SIG-M5 treated with dmso at 0.1 percent for 504 hours (cell line): ENCODE measurements around the gene ADAM12.
A peak's percentile ranks its signal among the peaks of the same experiment; 100 is the strongest.
"Not testable (repeated sequence)": the region's sequence is repeated elsewhere in the genome, so short reads cannot be mapped to it uniquely, and the experiment has no call there.

Experiments used
- DNase-seq: peaks from one replicate; lab custom pipeline; 2025; ENCODE audit not compliant: unreplicated experiment; lab: John Stamatoyannopoulos, UW

The ADAM12 gene

DNA sequence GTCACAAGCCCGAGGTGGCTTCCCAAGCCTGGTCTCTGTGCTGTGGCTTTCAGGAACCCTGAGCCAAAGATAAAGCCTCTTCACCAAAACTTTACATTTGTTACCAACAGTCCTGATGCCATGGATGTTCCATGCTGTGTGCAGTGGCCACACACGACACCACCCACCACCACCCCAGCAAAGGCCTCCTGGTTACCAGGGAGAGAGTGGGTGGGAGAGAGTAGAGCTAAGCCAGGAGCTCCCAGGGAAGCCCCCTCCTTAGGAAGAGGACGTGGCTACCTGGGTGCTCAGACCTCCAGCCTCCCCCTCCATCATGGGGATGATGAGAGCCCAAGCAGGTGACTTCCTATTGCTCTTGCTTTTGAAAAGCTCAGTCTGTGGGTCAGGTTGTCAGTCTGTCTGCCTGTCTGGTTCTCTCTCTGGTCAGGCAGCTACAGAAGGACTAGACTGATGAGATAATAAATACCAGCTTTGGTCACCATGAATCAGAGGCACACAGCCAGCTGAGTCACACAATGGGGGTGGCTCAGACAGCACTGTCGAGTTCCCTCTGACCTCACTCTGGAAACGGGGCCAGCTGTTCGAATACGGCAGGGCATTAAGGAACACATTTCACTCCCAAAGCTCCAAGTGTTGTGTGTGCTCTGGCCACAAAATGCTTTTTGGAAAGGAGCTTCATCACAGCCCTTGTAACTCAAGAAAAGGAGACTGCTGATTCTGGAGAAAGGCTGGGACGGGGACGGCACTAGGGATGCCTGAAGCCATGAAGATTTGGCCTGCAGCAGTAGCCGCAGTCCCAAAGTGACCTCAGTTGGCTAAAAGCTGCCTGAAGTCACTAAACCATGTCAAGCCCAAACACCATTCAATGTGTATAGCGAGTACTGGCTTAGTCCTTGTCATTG lies 325.9 kb downstream of the ADAM12 start:
- no peak for DNase-seq

DNA sequence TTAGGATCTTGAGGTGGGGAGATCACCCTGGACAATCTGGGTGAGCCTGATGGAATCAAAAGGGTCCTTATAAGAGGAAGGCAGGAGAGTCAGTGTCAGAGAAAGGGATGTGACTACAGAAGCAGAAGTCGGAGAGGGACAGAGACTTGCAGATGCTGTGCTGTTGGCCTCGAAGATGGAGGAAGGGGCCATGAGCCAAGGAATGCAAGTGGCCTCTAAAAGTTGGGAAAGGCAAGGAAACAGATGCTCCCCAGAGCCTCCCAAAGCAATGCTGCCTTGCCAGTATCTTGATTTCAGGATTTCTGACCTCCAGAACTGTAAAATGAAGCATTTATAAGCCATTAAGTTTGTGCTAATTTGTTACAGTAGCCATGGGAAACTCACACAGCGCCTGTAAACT lies 326.8 kb downstream of the ADAM12 start:
- no peak for DNase-seq

DNA sequence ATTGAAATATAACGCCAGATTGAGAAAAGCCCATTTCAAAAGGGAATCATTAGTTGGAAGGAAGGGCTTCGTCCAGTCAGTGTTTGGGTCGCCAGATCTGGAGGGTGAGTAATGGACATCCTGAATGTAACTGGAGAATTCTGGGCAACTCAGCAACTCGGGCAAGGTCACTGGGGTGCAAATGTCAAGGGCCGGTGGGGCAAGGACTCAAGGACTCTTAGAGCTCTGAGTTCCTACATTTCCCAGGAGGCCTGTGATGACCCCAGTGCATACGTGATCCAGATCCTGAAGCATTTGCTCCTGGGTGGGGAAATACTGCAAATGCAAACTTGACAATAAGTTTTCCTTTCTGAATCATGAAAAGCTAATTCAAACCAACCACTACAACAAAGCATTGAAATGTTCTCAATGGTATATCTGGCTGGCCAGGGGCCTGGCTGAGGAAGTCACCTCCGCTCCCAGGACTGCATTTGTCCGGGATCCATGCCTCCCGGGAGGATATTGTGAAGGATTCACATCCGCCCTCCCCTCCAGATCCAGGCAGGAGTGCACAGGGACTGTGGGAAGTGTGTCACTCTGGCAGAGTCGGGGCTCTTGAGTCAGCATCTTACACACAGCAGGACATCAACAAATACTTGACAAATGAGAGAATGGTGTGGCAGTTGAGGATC lies 327.9 kb downstream of the ADAM12 start:
- DNase-seq: no peak

DNA sequence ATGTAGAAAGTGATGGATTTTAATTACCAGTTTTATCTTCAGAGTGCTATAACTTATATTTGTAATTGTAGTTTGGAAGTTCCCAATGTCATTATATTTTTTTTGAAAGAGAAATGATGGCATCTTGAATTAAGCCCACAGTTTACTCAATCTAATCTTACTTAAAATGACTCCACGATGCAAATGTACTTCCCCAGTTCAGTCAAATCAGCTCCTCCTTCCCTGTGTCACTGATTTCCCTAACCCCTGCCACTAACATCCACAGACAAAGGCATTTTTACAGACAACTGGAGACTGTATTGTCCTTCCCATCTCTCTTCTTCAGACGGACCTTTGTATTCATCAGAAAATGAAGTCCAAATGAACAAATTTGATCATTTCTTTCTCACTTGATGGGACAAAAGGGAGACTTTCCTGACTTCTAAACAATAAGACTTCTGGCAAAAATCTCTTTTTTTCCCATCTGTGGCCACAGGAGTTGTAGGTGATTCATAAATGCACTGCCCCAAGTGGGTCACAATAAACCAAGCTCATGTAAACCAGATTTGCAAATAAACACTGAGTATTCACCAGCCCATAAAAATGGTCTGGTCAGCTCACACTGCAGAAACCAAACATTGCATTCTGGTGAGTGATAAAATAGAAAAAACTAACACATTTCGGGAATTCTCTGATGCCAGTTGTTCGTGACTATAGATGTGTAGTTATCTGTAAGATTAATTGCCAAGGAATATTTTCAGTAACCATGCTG lies 329.0 kb downstream of the ADAM12 start:
- no peak for DNase-seq

DNA sequence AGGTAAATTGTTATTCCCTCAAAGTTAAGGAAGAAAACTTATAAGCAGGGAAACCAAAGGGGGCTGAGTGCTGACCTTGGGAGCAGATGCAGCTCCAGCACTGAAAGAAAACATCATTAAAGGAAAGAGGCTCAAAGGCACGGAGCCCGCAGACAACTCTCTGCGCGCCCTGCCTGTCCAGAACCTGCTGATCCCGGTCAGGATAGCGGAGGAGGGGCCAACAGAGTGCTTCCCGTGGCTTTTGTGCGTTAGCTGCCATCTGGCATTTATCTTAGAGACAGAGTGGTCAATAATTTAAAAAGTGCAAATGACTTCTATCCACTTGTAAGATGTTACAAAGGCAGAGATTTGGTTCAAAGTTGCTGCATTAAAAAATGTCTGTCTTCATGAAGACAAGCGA lies 329.8 kb downstream of the ADAM12 start:
- no peak for DNase-seq

DNA sequence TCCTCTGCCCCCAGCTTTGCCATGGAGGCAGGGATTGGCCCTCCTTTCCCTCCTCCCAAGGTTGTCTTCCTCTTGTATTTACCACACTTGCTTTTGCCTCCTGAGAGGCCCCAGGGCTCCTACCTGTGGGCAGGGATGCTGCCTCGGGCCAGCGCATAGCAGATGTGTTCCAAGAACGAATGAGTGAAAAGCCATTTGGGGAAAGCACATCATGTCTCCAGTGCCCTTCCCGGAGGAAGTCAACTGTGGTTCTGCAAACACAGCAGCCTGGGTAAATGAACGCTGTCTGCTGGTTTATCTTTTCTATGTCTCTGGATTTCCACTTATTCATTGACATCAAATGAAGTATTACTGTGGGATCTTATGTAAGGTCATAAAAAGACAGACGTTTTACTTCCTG lies 330.2 kb downstream of the ADAM12 start:
- no peak for DNase-seq

DNA sequence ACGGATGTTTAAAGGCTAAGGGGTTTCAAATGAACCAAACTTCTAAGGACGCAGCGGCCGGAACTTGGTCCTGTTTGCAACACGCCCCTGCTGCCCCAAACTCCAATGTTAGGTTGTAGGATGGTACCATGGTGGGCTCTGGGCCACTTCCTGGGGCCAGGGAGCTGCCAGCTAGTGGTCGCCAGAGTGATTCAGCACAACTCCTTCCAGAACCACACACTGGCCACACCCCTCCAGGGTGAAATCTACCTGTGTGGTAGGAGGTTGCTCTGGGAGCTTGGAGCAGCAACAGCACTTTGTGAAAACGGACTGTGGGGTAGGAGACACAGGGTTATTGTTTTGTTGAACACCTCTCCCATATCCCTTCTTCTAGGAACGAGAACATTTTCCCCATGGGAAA lies 330.8 kb downstream of the ADAM12 start:
- no peak for DNase-seq

DNA sequence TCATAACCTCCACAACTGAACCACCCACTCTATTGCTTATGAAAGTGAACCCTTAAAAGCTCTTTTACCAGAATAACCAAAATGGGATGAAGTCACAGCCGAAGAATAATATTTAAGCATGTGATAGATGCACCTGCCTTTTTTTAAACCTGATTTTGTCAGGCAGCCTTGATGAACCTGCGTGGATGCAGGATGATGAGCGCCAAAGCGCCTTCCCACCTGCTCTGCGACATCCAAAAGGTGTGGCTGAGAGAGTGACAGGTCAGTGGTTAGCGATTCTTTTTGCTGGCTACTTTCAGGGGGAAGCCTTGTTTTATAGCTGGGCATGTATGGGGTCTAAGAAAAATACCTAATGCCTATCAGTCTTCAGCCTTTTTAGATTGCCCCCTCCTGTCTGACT lies 334.1 kb downstream of the ADAM12 start:
- DNase-seq: no peak

DNA sequence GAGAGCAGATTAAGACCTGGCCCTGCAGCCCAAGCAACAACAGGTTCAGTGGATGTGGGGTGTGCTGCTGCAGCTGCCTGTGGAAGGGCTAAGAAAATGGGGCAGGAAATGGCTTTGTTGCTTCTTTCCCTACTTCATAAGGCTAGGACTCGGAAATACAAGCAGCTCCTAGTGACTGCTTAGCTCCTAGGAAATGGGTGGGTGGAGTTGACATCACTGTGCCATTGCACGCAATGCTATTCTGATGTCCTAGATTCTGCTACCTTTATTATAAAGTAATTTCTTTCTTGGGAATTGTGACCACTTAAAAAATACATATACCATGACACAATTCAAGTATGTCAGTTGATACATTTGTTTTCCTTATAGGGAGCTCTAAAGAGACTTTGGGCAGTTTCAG lies 336.1 kb downstream of the ADAM12 start:
- no peak for DNase-seq

DNA sequence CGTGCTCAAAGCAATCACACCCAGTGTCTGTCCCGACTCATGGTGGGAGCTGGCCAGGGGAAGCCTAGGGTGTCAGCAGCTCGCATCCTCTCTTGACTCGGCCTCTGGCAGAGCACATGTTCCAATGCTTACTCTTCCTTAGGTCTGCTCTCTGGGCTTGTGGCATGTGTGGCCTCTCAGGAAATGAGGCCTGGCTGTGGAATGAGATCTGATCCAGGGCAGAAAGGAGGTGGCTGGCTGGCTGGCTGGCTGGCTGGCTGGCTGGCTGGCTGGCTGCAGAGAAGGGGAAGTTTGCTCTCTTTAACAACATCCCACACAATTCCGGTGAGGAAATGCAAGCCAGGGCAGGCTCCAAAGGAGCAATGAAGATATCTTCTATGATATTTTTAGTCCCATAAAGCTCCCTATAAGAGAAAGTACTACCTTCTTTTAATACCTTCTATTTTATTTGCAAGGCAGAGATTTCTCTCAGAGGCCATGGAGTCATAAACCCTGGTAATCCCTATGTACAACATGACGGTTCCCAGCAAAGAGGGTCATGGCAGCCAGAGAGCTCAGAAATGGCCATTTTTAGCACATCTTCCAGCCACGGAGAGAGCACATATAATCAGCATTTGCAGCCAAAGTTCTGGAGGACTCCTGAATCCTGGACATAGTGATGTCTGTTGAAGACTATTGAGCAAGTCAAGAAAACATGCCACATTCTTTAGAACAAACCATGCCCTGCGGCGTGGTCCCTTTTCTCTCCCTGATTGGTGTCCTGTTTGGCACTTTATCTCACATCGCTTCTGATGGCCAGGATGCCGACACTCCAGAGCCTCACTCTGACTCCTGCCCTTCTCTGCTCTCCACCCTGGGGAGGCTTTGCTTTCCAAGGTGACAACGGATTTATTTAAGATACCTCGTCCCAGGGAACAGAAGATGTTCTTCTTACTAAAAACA lies 338.2 kb downstream of the ADAM12 start:
- no peak for DNase-seq

DNA sequence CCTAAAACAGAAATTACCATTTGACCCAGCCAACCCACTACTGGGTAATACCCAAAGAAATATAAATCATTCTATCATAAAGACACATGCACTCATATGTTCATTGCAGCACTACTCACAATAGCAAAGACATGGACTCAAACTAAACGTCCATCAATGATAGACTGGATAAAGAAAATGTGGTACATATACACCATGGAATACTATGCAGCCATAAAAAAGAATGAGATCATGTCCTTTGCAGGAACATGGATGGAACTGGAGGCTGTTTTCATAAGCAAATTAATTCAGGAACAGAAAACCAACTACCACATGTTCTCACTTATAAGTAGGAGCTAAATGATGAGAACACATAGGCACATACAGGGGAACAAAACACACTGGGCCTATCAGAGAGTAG lies 340.5 kb downstream of the ADAM12 start:
- not testable (repeated sequence) for DNase-seq

DNA sequence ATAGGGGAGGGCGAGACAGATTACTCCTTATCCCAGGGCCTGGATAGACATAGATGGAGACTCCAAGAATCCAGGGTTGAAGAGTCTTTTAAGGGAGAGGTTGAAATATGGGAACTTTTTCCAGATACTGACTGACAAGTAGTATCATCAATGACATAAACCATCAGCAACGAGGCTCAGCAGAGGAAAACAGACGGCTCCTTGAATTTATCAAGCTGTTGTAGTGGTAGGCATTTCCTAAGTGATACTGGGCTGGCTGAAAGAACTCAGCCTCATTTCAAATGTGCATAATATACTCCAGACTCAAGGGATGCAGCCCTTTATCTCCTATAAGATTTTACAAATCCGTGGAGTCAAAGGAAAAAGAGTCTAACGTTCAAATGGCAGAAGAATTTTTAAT lies 341.4 kb downstream of the ADAM12 start:
- DNase-seq: no peak

DNA sequence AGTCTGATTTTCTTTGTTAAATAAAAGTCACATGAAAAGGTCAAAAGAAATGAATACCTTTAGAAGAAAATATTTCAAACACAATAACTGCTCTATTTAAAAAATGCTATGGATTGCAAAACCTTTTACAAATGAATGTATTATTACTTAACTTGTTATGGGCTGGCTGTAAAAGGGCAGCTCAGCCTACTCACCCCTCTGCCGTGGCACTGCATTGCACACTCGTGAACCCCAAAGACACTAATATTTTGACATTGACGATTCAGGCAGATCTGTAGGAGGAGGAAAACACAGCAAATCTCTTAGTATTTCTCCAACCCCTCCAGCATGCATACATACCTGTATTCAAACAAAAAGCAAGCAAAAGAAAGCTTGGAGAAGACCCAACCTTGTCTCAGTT lies 342.4 kb downstream of the ADAM12 start:
- DNase-seq: no peak

DNA sequence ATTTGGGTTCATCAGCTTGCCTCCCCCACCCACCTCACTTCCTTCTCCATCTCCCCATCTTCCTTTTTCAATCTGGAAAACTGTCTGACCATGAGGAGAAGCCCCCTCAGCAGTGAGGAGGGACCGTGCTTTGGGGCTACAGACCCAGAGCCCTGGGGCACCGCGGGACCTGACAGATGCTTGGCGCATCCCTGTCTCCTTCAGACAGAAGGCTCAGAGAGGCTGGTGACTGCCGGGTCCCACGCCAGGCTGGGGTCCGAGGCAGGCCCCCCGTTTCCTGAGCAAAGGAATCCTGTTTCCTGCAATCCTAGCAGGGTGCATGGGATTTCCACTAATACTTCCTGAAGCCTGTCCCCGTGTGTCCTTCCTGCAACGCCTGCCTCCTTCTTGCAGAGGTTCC lies 344.9 kb downstream of the ADAM12 start:
- no peak for DNase-seq

DNA sequence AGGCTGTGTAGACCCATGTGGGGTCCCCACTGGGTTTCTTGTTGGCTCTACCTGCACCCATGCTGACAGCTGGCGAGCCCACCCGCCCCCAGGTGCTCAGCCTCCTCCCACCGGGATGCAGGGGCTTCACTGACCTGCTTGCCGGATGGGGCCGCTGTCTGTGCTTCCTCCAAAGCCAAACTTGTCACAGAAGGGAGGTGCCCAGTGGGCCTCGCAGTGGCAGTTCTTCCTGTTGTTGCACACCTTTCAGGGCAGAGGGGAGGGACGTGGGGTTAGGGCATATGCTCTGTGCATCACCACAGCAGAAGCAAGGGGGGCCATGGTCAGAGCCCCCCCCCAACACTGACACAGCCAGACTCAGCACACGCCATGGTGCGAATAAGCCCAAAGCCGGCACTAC lies 345.4 kb downstream of the ADAM12 start:
- no peak for DNase-seq

DNA sequence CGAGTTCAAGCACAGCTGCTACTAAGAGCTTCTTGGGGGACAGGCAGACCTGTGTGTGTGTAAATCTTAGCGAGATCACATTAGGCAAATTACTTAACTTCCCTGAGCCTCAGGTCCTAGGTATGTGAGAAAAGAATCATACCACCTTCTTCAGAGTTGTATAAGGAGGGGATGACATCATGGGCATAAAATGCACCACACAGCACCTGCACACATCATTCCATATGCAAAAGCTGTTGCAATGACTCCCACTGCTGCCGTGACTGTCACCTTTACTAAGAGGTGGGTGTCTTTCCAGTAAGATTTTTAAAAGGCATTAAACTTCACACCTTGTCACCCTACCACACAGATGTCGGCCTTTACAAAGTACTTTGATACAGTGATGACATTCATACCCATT lies 345.9 kb downstream of the ADAM12 start:
- DNase-seq: no peak

DNA sequence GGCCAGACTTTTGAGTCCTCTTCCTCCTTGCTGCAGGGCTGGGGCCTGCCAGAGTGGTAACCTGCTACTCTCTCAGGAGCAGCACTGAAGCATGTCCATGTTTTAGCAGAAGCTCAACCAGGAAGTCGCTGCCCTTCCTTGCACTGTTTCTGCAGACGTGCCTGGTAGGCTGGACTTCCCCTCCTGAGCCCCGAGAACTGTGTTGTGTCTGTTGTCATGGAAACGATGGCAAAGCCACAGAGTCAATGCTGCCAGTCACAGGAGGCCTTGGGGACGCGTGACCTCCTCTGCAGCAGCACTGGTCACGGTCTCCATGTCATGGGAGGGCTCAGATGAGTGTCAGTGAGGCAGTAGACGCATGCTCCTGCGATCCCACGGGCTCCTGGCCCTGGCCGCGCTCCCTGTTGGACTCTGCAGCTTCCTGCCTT lies 346.5 kb downstream of the ADAM12 start:
- peak; percentile 41 for DNase-seq

DNA sequence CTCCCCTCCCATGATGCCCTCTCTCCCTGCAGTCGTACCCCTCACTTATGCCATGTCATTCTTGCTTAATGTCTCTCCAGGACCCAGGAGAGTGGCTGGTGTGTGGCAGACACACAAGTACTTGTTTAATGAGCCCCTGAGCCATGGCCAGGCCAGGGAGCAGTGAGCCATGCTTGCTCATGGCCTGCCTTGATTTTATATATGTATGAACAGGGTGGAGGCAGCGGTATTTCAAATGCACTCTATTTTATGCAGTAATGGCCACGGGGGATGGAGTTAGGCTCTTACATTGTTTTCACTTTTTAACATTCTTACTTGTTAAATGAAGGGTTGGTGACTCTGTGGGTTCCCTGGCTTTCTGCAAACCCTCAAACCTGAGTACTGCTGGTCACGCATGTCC lies 347.2 kb downstream of the ADAM12 start:
- DNase-seq: no peak

DNA sequence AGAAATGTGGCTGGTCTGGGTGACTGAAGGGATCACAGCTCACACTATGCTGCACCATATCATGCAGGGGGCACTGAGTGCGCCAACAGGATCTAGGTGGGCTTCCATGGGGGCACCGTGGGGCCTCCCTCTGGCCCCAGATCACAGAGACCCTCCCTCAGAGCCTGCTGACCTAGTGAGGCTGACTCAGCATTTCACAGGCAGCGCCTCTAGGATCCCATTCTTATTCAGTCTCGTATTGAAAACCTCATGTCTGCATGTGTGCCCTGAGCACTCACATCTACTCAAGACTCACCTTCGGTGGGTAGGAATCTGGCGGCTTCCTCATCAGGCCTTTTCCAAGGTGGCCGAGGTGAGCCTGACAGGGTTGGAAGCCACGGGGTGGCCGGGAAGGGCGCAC lies 350.3 kb downstream of the ADAM12 start:
- DNase-seq: no peak

DNA sequence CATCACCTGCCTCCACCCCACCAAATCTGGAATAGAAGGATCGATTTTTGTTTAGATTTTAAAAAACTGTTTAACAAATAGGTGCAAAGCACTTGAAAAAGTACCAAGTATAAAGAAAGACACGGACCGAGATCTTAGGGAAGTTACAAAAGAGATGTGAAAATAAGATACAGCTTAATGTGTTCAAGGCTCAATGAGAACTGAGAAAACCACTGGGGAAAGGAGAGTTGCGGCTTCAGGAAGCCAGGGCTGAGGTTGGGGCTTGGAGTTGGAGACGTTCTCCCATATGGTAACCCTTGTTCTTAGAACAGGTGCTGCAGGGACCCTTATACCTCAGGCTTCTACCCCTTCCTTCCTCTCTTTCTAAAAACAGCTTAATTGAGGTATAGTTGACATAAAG lies 351.8 kb downstream of the ADAM12 start:
- DNase-seq: no peak

DNA sequence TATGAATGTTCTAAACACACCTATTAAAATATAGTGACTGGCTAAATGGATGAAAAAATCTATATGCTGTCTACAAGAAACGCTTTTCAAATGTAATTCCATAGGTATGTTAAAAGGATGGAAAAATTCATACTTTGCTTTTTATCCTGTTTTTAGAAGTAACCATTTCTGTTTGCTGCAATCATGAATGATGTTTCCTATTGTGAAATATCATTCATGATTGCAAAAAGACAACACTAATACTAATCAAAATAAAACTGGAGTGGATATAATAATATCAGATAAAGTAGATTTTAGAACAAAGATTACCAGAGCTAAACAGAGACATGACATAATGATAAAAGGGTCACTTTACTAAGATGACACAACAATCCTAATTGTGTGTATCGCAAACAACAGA lies 353.7 kb downstream of the ADAM12 start:
- DNase-seq: no peak
